K562 (cell line): ENCODE results near the gene LRP10. TPM values are rescaled to one million over a fixed set of nuclear protein-coding genes. Genes with fewer than 3 reads are reported as not detected.

Source experiments
- CLOCK ChIP-seq: fragments of 250-450 bp; sonication (Bioruptor Pico); IDR thresholded peaks from 2 replicates; pipeline ENCODE4 v1.4.0; 2020; ENCODE audit warnings: mild to moderate bottlenecking, moderate library complexity, borderline replicate concordance
- CSDE1 ChIP-seq, 2 experiments: fragments of 450-650 bp; IDR thresholded peaks; 2 replicates each; pipeline ENCODE4 v1.6.1; 2016; ENCODE audit warnings: mild to moderate bottlenecking in 1 of 2
- HMGXB4 ChIP-seq: sonication (generic); formaldehyde crosslinking; IDR thresholded peaks from 2 replicates; pipeline ENCODE4 v1.8.1; 2023; ENCODE audit warnings: mild to moderate bottlenecking, missing genetic modification reagents
- IRF9 ChIP-seq: fragments of 450-650 bp; IDR thresholded peaks from 2 replicates; pipeline ENCODE4 v1.6.1; 2016; ENCODE audit warnings: missing biosample characterization, missing genetic modification characterization
- MXD1 ChIP-seq: fragments of 250-450 bp; sonication (Bioruptor Pico); IDR thresholded peaks from 2 replicates; pipeline ENCODE4 v1.8.0; 2021; ENCODE audit warnings: borderline replicate concordance, mild to moderate bottlenecking, moderate library complexity; ENCODE audit not compliant: poor library complexity, severe bottlenecking
- POLR2AphosphoS2 ChIP-seq: IDR thresholded peaks from 2 replicates; pipeline ENCODE4 v1.6.1; 2012; ENCODE audit warnings: low read length, improper control_type of control experiment
- SIRT6 ChIP-seq: IDR thresholded peaks from one replicate; pipeline ENCODE4 v1.6.1; 2012; ENCODE audit warnings: low read depth, mild to moderate bottlenecking, control low read depth, inconsistent platforms, low read length, moderate library complexity
- TAF9B ChIP-seq: fragments of 450-650 bp; IDR thresholded peaks from 2 replicates; pipeline ENCODE4 v1.6.1; 2018; ENCODE audit warnings: mild to moderate bottlenecking; ENCODE audit not compliant: partially characterized antibody
- ZKSCAN8 ChIP-seq: fragments of 200-800 bp; sonication (Bioruptor generic); IDR thresholded peaks from 2 replicates; pipeline ENCODE4 v1.6.1; 2016; ENCODE audit warnings: missing genetic modification characterization, missing compliant biosample characterization
- ZNF143 ChIP-seq: sonication (generic); formaldehyde crosslinking; IDR thresholded peaks from 2 replicates; pipeline ENCODE4 v1.9.0; 2022; ENCODE audit warnings: mild to moderate bottlenecking, missing genetic modification reagents
- ZNF445 ChIP-seq: fragments of 250-450 bp; sonication (Bioruptor Pico); IDR thresholded peaks from 2 replicates; pipeline ENCODE4 v1.4.0; 2020; ENCODE audit warnings: low read depth, mild to moderate bottlenecking, moderate library complexity
- ZNF584 ChIP-seq: fragments of 200-800 bp; sonication (Bioruptor generic); IDR thresholded peaks from 2 replicates; pipeline ENCODE4 v1.6.1; 2016; ENCODE audit warnings: low read depth, mild to moderate bottlenecking, missing genetic modification characterization, missing compliant biosample characterization
- polyA plus RNA-seq, 8 experiments: library from polyadenylated mRNA; depleted of rRNA in 4 of 8; stranded (reverse) in 5 of 8; unstranded in 3 of 8; fragments of >200 nt; fragmentation: Nextera tagmentation in 2 of 8; fragmentation: Illumina TruSeq in 1 of 8; extraction: Ambion mirVana in 2 of 8; extraction: Trizol in 1 of 8; gene quantifications; 2 replicates each; pipeline versions ENCODE4 v1.2.1 to v1.2.3, GENCODE V29; 2011 to 2014; ENCODE audit warnings: inconsistent platforms in 1 of 8, missing spikeins in 1 of 8
- total RNA-seq, 7 experiments: library from RNA; depleted of rRNA in 6 of 7; stranded (reverse); fragments of >200 nt in 6 of 7; fragmentation: Illumina TruSeq in 2 of 7; extraction: Trizol in 2 of 7; gene quantifications; 2 replicates each; pipeline versions ENCODE4 v1.2.1 to v1.2.3, GENCODE V29; 2011 to 2021; ENCODE audit warnings: low replicate concordance in 1 of 7

Gene LRP10
- total and polyA plus RNA-seq, 9 of the 15 experiments (the other 6 are each of a cell fraction or from before 2014, with no cell fraction given) = 1.3 to 45.5 (median 10.9) TPM

- no peak for TF ChIP-seq ZNF143 (CRISPR knock-in tag)
- TF ChIP-seq SIRT6 = no peak
- 0 out of 2 replicates have a peak, but pooled peaks have one; percentile 74 for TF ChIP-seq ZNF584
- TF ChIP-seq CSDE1 (IDR thresholded peaks at IDR 0.05) = peak in 1 of 2 experiments; percentile 84; a peak in 2 of 4 replicates
- TF ChIP-seq MXD1 (CRISPR knock-in tag) = no peak
- no peak for TF ChIP-seq CLOCK (CRISPR knock-in tag)
- peak; percentile 81 for TF ChIP-seq TAF9B
- TF ChIP-seq HMGXB4 (CRISPR knock-in tag) = no peak
- no peak for TF ChIP-seq POLR2AphosphoS2
- no peak for TF ChIP-seq IRF9 (tag)
- TF ChIP-seq ZKSCAN8 (CRISPR knock-in tag) = no peak
- TF ChIP-seq ZNF445 (CRISPR knock-in tag) = no peak
These were observed 41.7 kb upstream of the LRP10 start, which contains the start of gene MRPL52 (continued) for GRCh38 chr14:22829661-22830442.
